H1 (cell line): ENCODE data around the gene OR6C75. TPM values are rescaled to one million over a fixed set of nuclear protein-coding genes. Genes with fewer than 3 reads are reported as not detected.

Experiments used
- CTCF ChIA-PET: fragments of 300-600 bp; sonication (Branson Sonifier 250); formaldehyde crosslinking; loops from one replicate; lab custom pipeline; 2021; ENCODE audit not compliant: partially characterized antibody; lab: Charles Lee
- POLR2A ChIA-PET: fragments of 300-600 bp; sonication (Branson Sonifier 250); formaldehyde crosslinking; loops from one replicate; lab custom pipeline; 2021; ENCODE audit warnings: inconsistent platforms; ENCODE audit not compliant: partially characterized antibody; lab: Charles Lee
- DNase-seq, 2 experiments: peaks; one replicate each; pipeline versions ENCODE4 v3.0.0 to v3.0.0-alpha.2; 2010 to 2022; ENCODE audit warnings: low spot score in 2 of 2, low read depth in 1 of 2, mixed read lengths in 1 of 2
- FAIRE-seq: peaks from 2 replicates; lab custom pipeline; 2011; peaks lifted over from hg19 to GRCh38; lab: Jason Lieb, UNC
- H2AFZ ChIP-seq: 2 replicates; pipeline ENCODE4 v1.8.1; 2012; ENCODE audit warnings: low read length, inconsistent platforms
- H2AK5ac ChIP-seq: 2 replicates; pipeline ENCODE4 v1.6.1; 2013; ENCODE audit warnings: low read depth, low read length
- H2BK120ac ChIP-seq: replicated peaks from 2 replicates; pipeline ENCODE3; 2013; ENCODE audit warnings: low read depth, low read length, inconsistent platforms
- H2BK12ac ChIP-seq: 2 replicates; pipeline ENCODE4 v1.6.1; 2013; ENCODE audit warnings: low read depth, low read length
- H2BK15ac ChIP-seq: 2 replicates; pipeline ENCODE4 v1.6.1; 2013; ENCODE audit warnings: low read length
- H2BK20ac ChIP-seq: 2 replicates; pipeline ENCODE4 v1.6.1; 2013; ENCODE audit warnings: low read length
- H2BK5ac ChIP-seq: 2 replicates; pipeline ENCODE4 v1.6.1; 2013; ENCODE audit warnings: low read depth, low read length
- H3K14ac ChIP-seq: 2 replicates; pipeline ENCODE4 v1.6.1; 2013; ENCODE audit warnings: inconsistent platforms; ENCODE audit not compliant: insufficient read length
- H3K18ac ChIP-seq: 2 replicates; pipeline ENCODE4 v1.6.1; 2013; ENCODE audit warnings: low read length; ENCODE audit errors: extremely low read depth
- H3K23ac ChIP-seq: 2 replicates; pipeline ENCODE4 v1.6.1; 2013; ENCODE audit warnings: inconsistent platforms; ENCODE audit not compliant: insufficient read length
- H3K23me2 ChIP-seq: 2 replicates; pipeline ENCODE4 v1.6.1; 2013; ENCODE audit warnings: low read depth, low read length
- H3K27ac ChIP-seq: 2 replicates; pipeline ENCODE4 v1.6.1; 2011; ENCODE audit warnings: low read depth, low read length, inconsistent platforms
- H3K27me3 ChIP-seq, 4 experiments: replicated peaks in 1 of 4; 1 replicate in 1 of 4; 2 replicates in 3 of 4; pipeline versions ENCODE4 v1.6.1 to v1.8.1; 2011 to 2013; ENCODE audit warnings: low read length in 3 of 4, mild to moderate bottlenecking in 3 of 4, inconsistent platforms in 2 of 4, mixed read lengths in 2 of 4, moderate library complexity in 1 of 4; ENCODE audit not compliant: control insufficient read depth in 3 of 4, insufficient read depth in 3 of 4; ENCODE audit errors: extremely low read depth in 1 of 4
- H3K36me3 ChIP-seq, 4 experiments: 2 replicates each; pipeline versions ENCODE4 v1.6.1 to v1.8.1; 2011 to 2013; ENCODE audit warnings: mild to moderate bottlenecking in 4 of 4, low read length in 3 of 4, moderate library complexity in 2 of 4, control low read depth in 1 of 4, inconsistent platforms in 1 of 4; ENCODE audit not compliant: insufficient read depth in 4 of 4, control insufficient read depth in 2 of 4
- H3K4ac ChIP-seq: replicated peaks from 2 replicates; pipeline ENCODE3; 2013; ENCODE audit warnings: low read length, low read depth, mixed read lengths, inconsistent platforms; ENCODE audit not compliant: insufficient read length
- H3K4me1 ChIP-seq, 4 experiments: replicated peaks in 1 of 4; 1 replicate in 1 of 4; 2 replicates in 3 of 4; pipeline versions ENCODE4 v1.6.1 to v1.8.1; 2011 to 2013; ENCODE audit warnings: low read length in 3 of 4, inconsistent platforms in 2 of 4, mixed read lengths in 1 of 4; ENCODE audit not compliant: insufficient read depth in 4 of 4, control insufficient read depth in 3 of 4
- H3K4me2 ChIP-seq, 2 experiments: 2 replicates each; pipeline versions ENCODE4 v1.6.1 to v1.8.1; 2011 to 2013; ENCODE audit warnings: low read depth in 2 of 2, low read length in 2 of 2, control low read depth in 1 of 2, inconsistent platforms in 1 of 2, mild to moderate bottlenecking in 1 of 2; ENCODE audit not compliant: insufficient read depth in 1 of 2
- H3K4me3 ChIP-seq, 4 experiments: fragments of 200-600, 300-600 bp in 1 of 4; sonication (generic), shearing (Covaris generic), sonication (Bioruptor Twin) in 1 of 4; 2 replicates each; pipeline versions ENCODE4 v1.5.1 to v1.8.1; 2011 to 2016; ENCODE audit warnings: low read length in 4 of 4, low read depth in 3 of 4, control low read depth in 2 of 4, inconsistent platforms in 2 of 4, mild to moderate bottlenecking in 2 of 4, mixed read lengths in 1 of 4, moderate library complexity in 1 of 4; ENCODE audit not compliant: insufficient read depth in 2 of 4; ENCODE audit errors: extremely low read depth in 1 of 4
- H3K56ac ChIP-seq: replicated peaks from 2 replicates; pipeline ENCODE3; 2013; ENCODE audit warnings: low read depth, mild to moderate bottlenecking, mixed read lengths, low read length, inconsistent platforms; ENCODE audit not compliant: insufficient read length
- H3K79me1 ChIP-seq: 2 replicates; pipeline ENCODE4 v1.6.1; 2013; ENCODE audit warnings: low read depth, low read length, control low read depth
- H3K79me2 ChIP-seq, 2 experiments: 2 replicates each; pipeline versions ENCODE4 v1.6.1 to v1.8.1; 2012 to 2013; ENCODE audit warnings: low read length in 2 of 2, mild to moderate bottlenecking in 2 of 2, inconsistent platforms in 1 of 2; ENCODE audit not compliant: insufficient read depth in 2 of 2, control insufficient read depth in 1 of 2
- H3K9ac ChIP-seq, 4 experiments: replicated peaks in 1 of 4; 1 replicate in 1 of 4; 2 replicates in 3 of 4; pipeline versions ENCODE4 v1.6.1 to v1.8.1; 2011 to 2013; ENCODE audit warnings: low read depth in 3 of 4, low read length in 3 of 4, control low read depth in 2 of 4, mild to moderate bottlenecking in 2 of 4, moderate library complexity in 2 of 4, inconsistent platforms in 1 of 4; ENCODE audit errors: extremely low read depth in 1 of 4
- H3K9me3 ChIP-seq, 2 experiments: 2 replicates each; pipeline versions ENCODE4 v1.6.1 to v1.8.1; 2012 to 2013; ENCODE audit warnings: mild to moderate bottlenecking in 2 of 2, moderate library complexity in 2 of 2, control low read depth in 1 of 2, inconsistent platforms in 1 of 2, low read depth in 1 of 2, low read length in 1 of 2, mixed read lengths in 1 of 2; ENCODE audit not compliant: insufficient read depth in 2 of 2
- H4K20me1 ChIP-seq, 2 experiments: replicated peaks in 1 of 2; 2 replicates each; pipeline versions ENCODE3 to v1.8.1; 2011 to 2013; ENCODE audit warnings: inconsistent platforms in 2 of 2, low read length in 2 of 2, mild to moderate bottlenecking in 1 of 2; ENCODE audit not compliant: insufficient read depth in 2 of 2, control insufficient read depth in 1 of 2
- H4K5ac ChIP-seq: 2 replicates; pipeline ENCODE4 v1.6.1; 2013; ENCODE audit warnings: low read length, low read depth, mixed read lengths, inconsistent platforms; ENCODE audit not compliant: insufficient read length
- H4K8ac ChIP-seq: 2 replicates; pipeline ENCODE4 v1.8.0; 2013; ENCODE audit warnings: mild to moderate bottlenecking, moderate library complexity, low read length, inconsistent platforms; ENCODE audit not compliant: insufficient read depth; ENCODE audit errors: extremely low read depth
- H4K91ac ChIP-seq: replicated peaks from 2 replicates; pipeline ENCODE3; 2013; ENCODE audit warnings: low read length, mixed read lengths, inconsistent platforms; ENCODE audit not compliant: insufficient read length
- CEBPB ChIP-seq: IDR thresholded peaks from 2 replicates; pipeline ENCODE4 v1.6.1; 2012; ENCODE audit warnings: low read depth, low read length
- CREB1 ChIP-seq: IDR thresholded peaks from 2 replicates; pipeline ENCODE4 v1.6.1; 2012; ENCODE audit warnings: inconsistent platforms
- HDAC2 ChIP-seq, 2 experiments: fragments of 300-600 bp in 1 of 2; sonication (generic) in 1 of 2; IDR thresholded peaks; 2 replicates each; pipeline ENCODE4 v1.6.1; 2011 to 2012; ENCODE audit warnings: low read depth in 2 of 2, low read length in 2 of 2, mild to moderate bottlenecking in 2 of 2, moderate library complexity in 2 of 2, borderline replicate concordance in 1 of 2, inconsistent platforms in 1 of 2
- MAFK ChIP-seq: IDR thresholded peaks from 2 replicates; pipeline ENCODE4 v1.6.1; 2012; ENCODE audit warnings: low read depth, mild to moderate bottlenecking, improper control_type of control experiment, low read length
- SAP30 ChIP-seq: fragments of 300-600 bp; sonication (generic); IDR thresholded peaks from 2 replicates; pipeline ENCODE4 v1.7.1; 2012; ENCODE audit warnings: low read length, moderate library complexity, mild to moderate bottlenecking, inconsistent platforms; ENCODE audit not compliant: insufficient read depth, insufficient replicate concordance
- TAF1 ChIP-seq: IDR thresholded peaks from 2 replicates; pipeline ENCODE4 v1.6.1; 2011; ENCODE audit warnings: mild to moderate bottlenecking, low read depth, low read length
- TEAD4 ChIP-seq: IDR thresholded peaks from 2 replicates; pipeline ENCODE4 v1.6.1; 2012; ENCODE audit warnings: low read depth, low read length, inconsistent platforms, mixed read lengths
- ZNF274 ChIP-seq: IDR thresholded peaks from 2 replicates; pipeline ENCODE4 v1.7.0; 2012; ENCODE audit warnings: low read length, borderline replicate concordance; ENCODE audit errors: extremely low read depth
- WGBS, 2 experiments: shearing (Covaris generic) in 1 of 2; methylation state at CpG; one replicate each; pipeline versions ENCODE4 v1.1.6 to v1.1.7; 2013 to 2015; ENCODE audit warnings: low lambda C conversion rate in 2 of 2, mixed read lengths in 2 of 2, inconsistent platforms in 1 of 2, low coverage in 1 of 2, missing lambda C conversion rate in 1 of 2; ENCODE audit not compliant: insufficient replicate concordance in 2 of 2, insufficient coverage in 1 of 2, insufficient read length in 1 of 2; ENCODE audit errors: extremely low coverage in 1 of 2, missing lambda C conversion rate in 1 of 2; 5-methylcytosine and 5-hydroxymethylcytosine counted together
- polyA plus RNA-seq, 7 experiments: library from polyadenylated mRNA; depleted of rRNA in 3 of 7; stranded (reverse) in 5 of 7; unstranded in 2 of 7; fragments of >200 nt in 5 of 7; fragments of 200-250 nt in 2 of 7; gene quantifications; 1 replicate in 5 of 7; 2 replicates in 1 of 7; 4 replicates in 1 of 7; pipeline versions ENCODE4 v1.2.1 to v1.2.3, GENCODE V29; 2011 to 2013; ENCODE audit warnings: missing spikeins in 2 of 7, mixed read lengths in 2 of 7
- total RNA-seq: library from RNA; stranded (reverse); fragmentation: NEBNext Ultra II Directional; extraction: Animal tissue kit (Norgen Biotek cat#: 25700); gene quantifications from 2 replicates; pipeline ENCODE4 v1.2.1, GENCODE V29; 2021

The OR6C75 gene
- total and polyA plus RNA-seq, 2 of the 8 experiments (the other 6 are each of a cell fraction or from before 2014, with no cell fraction given): not detected

GRCh38 chr12:55314043-55314442 is 48.7 kb upstream of the OR6C75 start, which contains the start of gene OR6C1:
Gene OR6C1, plus strand, starts transcription at chr12:55314343. Its CDS starts 6,257 bp downstream, at chr12:55320600.
- Histone ChIP-seq H3K18ac (no peak within 1 kb of the TSS), H3K79me2 (no peaks in the 10 kb centered on the region), H3K14ac (no peak within 1 kb of the TSS), H3K79me1 (no peaks in the 10 kb centered on the region), H4K20me1 (peaks cover 0 to 2% of the 10 kb centered on the region in 2 experiments), H3K9ac (no peak within 1 kb of the TSS), H4K91ac (no peak within 1 kb of the TSS), H3K4me3 (no peak within 1 kb of the TSS), H3K4ac (no peak within 1 kb of the TSS), H2BK20ac (no peak within 1 kb of the TSS), H3K27me3 (no peaks in the 10 kb centered on the region), H3K4me2 (no peak within 1 kb of the TSS), H2BK5ac (no peak within 1 kb of the TSS), H3K36me3 (no peaks in the 10 kb centered on the region), H3K4me1 (no peaks in the 10 kb centered on the region), H2AFZ (no peak within 1 kb of the TSS), H3K23me2 (no peaks in the 10 kb centered on the region), H3K56ac (no peak within 1 kb of the TSS), H3K9me3 (no peaks in the 10 kb centered on the region), H4K5ac (no peak within 1 kb of the TSS), H2BK12ac (no peak within 1 kb of the TSS), H3K27ac (no peak within 1 kb of the TSS), H4K8ac (no peak within 1 kb of the TSS), H2BK120ac (no peak within 1 kb of the TSS), H3K23ac (no peak within 1 kb of the TSS), H2BK15ac (no peak within 1 kb of the TSS), H2AK5ac (no peak within 1 kb of the TSS)
- DNase-seq: no peak
- CTCF ChIA-PET: no interaction called here
- no peak for FAIRE-seq
- TF ChIP-seq SAP30: no peak
- TF ChIP-seq CREB1: no peak
- TF ChIP-seq ZNF274: no peak
- no peak for TF ChIP-seq HDAC2 (IDR thresholded peaks at IDR 0.05; ENCODE audit: borderline replicate concordance in 1 of 2, low read depth in 2 of 2, low read length in 2 of 2)
- no peak for TF ChIP-seq MAFK
- TF ChIP-seq TAF1: no peak
- no peak for TF ChIP-seq TEAD4
- TF ChIP-seq CEBPB: no peak
- POLR2A ChIA-PET: no interaction called here
- 92% methylated on average over 2 of the region's 2 CpGs; no CpG with 5 or more reads in 1 of the 2 experiments for WGBS, 2 experiments
